ENCODE measurements around the gene RAP1GDS1.
"Not testable (repeated sequence)": the region's sequence is repeated elsewhere in the genome, so short reads cannot be mapped to it uniquely, and the experiment has no call there.

Gene RAP1GDS1

DNA sequence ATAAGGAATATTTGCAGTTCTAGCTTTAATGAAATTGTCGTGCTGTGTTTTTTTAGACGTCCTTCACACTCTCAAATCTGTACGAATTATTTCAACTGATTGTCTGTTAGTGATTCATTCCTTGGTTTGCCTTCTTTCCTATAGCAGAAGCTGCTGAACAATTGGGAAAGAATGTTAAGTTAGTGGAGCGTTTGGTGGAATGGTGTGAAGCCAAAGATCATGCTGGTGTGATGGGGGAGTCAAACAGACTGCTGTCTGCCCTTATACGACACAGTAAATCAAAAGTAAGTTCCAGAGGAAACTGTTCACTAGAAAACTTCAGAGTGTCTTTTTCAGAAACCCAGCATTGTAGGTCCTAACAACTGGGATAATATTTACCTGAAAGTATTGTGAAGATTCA lies 159.9 kb downstream of the RAP1GDS1 start:
- TF ChIP-seq POLR2A (IDR thresholded peaks at IDR 0.05; ENCODE audit: low read depth, low read length): no peak
- no peak for TF ChIP-seq TAF1 (IDR thresholded peaks at IDR 0.05; ENCODE audit: borderline replicate concordance, low read depth, low read length)
- TF ChIP-seq POLR2AphosphoS5 (IDR thresholded peaks at IDR 0.05; ENCODE audit: low read depth, low read length): no peak
- no peak for DNase-seq (ENCODE audit: insufficient read length)
- no peak for FAIRE-seq

- FAIRE-seq (no peak), DNase-seq (ENCODE audit: insufficient read length) (no peak)
- TF ChIP-seq POLR2A (IDR thresholded peaks at IDR 0.05; ENCODE audit: low read depth, low read length): no peak
- no peak for TF ChIP-seq POLR2AphosphoS5 (IDR thresholded peaks at IDR 0.05; ENCODE audit: low read depth, low read length)
- TF ChIP-seq TAF1 (IDR thresholded peaks at IDR 0.05; ENCODE audit: borderline replicate concordance, low read depth, low read length): no peak
Observed at GRCh38 chr4:98423009-98423408, 161.8 kb downstream of the RAP1GDS1 start.

DNA sequence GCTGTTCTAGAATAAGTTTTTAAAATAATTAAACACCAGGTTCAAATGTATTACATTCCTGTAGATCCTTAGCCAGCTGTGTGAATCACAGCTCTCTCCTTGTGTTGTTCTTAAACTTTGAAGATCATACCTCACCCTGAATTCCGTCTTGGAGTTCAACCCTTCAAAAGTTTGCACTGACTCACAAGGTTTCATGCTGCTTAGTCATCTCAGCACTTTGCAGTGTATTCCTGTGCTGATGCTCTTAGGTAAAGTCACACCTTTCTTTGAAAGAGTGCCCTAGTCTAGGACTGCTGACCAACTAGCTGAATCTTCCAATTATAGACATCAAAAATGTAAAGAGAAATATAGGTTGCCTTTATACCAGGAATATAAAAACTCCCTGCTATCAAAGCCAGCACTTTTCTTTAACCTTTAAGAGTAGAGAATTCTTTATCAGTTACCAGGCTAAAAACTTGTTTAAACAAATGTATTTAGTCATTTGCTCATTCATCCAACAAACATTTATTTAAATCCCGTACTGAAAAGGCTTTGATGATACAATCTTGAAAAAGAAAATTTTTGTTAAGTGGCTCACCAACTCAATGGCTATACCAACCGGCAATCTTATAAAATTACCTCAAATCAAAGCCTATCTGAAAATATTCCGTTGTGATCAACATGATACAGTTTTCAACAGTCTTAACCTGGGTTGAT lies 169.7 kb downstream of the RAP1GDS1 start:
- DNase-seq (ENCODE audit: insufficient read length) (no peak), FAIRE-seq (no peak)
- TF ChIP-seq POLR2A (IDR thresholded peaks at IDR 0.05; ENCODE audit: low read depth, low read length) (no peak), POLR2AphosphoS5 (IDR thresholded peaks at IDR 0.05; ENCODE audit: low read depth, low read length) (no peak), TAF1 (IDR thresholded peaks at IDR 0.05; ENCODE audit: borderline replicate concordance, low read depth, low read length) (no peak)

GRCh38 chr4:98433691-98434090 lies 172.5 kb downstream of the RAP1GDS1 start:
- TF ChIP-seq POLR2A (IDR thresholded peaks at IDR 0.05; ENCODE audit: low read depth, low read length) (no peak), TAF1 (IDR thresholded peaks at IDR 0.05; ENCODE audit: borderline replicate concordance, low read depth, low read length) (no peak), POLR2AphosphoS5 (IDR thresholded peaks at IDR 0.05; ENCODE audit: low read depth, low read length) (no peak)
- FAIRE-seq: no peak

DNA sequence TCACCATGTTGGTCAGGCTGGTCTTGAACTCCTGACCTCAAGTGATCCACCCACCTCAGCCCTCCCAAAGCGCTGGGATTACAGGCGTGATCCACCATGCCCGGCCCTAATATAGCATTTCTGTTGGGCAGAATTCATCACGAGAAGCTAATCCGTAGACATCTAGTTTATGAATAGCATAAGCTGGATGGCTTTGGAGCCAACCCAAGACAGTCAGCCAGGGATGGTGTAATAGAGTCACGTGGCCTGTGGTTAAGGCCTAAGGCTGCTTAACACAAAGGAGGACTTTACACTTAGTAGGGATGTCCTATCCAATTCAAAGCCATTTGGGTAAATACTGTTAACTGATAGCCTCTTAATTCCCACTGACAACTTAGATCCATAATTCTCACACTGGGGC lies 173.6 kb downstream of the RAP1GDS1 start:
- TF ChIP-seq TAF1 (IDR thresholded peaks at IDR 0.05; ENCODE audit: borderline replicate concordance, low read depth, low read length) (no peak), POLR2A (IDR thresholded peaks at IDR 0.05; ENCODE audit: low read depth, low read length) (no peak), POLR2AphosphoS5 (IDR thresholded peaks at IDR 0.05; ENCODE audit: low read depth, low read length) (no peak)
- no peak for FAIRE-seq
- no peak for DNase-seq (ENCODE audit: insufficient read length)

More at GRCh38 chr4:98433691-98434090, 172.5 kb downstream of the RAP1GDS1 start:
- DNase-seq (ENCODE audit: insufficient read length): no peak

- no peak for FAIRE-seq
- TF ChIP-seq TAF1 (IDR thresholded peaks at IDR 0.05; ENCODE audit: borderline replicate concordance, low read depth, low read length) (no peak), POLR2AphosphoS5 (IDR thresholded peaks at IDR 0.05; ENCODE audit: low read depth, low read length) (no peak), POLR2A (IDR thresholded peaks at IDR 0.05; ENCODE audit: low read depth, low read length) (no peak)
- DNase-seq (ENCODE audit: insufficient read length): no peak
Observed at GRCh38 chr4:98444371-98444770, 183.2 kb downstream of the RAP1GDS1 start.

DNA sequence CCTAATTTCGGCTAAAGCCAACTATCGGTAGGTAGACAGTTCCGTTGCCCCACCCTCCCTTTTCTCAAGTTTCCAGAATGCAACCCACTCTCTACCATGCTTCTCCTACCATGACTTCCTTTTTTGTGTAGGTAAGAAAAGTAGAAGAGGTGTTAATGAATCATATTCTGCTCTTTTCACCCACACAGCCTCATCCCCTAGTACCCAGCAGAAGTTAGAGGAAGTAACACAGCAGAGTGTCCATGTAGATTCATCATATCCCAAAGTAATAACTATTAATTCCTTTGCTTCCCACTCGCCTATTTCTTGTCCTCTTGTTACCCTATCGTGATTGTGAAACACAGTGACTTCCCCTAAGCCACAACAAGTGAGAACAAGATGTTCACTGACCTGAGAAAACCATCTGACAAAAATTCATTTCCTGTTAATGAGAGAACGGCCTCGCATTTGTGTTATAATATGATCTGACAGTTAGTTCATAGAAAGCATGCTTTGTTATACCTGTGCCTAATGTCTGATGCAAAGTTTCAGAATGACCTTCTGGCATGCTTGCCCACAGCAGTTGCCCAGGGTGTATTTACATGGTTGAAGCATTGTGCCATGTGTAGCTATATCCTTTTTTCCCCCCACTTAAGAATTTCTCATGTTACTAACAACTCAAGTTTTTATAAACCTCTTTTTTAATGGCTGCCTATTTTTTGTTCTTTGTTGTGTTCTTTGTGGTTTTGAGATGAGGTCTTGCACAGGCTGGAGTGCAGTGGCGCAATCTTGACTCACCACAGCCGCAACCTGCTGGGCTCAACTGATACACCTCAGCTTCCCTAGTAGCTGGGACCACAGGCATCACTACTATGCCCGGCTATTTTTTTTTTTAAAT lies 185.6 kb downstream of the RAP1GDS1 start:
- DNase-seq (ENCODE audit: insufficient read length) (no peak), FAIRE-seq (peak; percentile 86)
- TF ChIP-seq POLR2A (IDR thresholded peaks at IDR 0.05; ENCODE audit: low read depth, low read length): no peak
- no peak for TF ChIP-seq POLR2AphosphoS5 (IDR thresholded peaks at IDR 0.05; ENCODE audit: low read depth, low read length)
- no peak for TF ChIP-seq TAF1 (IDR thresholded peaks at IDR 0.05; ENCODE audit: borderline replicate concordance, low read depth, low read length)

DNA sequence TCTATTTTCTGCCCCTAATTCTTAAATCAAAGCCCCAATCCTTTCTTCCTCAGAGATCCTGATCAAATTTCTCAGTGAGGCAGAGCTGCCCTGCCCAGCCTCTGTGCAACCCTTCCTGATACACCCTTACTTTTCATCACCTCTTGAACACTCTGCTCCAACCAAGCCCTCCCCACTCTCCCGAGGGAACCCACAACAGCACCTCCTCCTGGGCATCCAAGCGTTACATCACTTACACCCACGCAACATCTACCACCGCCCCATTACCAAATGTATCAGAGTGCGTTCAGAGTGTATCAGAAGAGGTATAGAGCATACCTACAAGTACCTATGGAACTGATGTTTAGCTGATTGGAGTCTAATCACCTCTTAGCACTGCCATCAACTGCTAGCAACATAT lies 186.5 kb downstream of the RAP1GDS1 start:
- no peak for FAIRE-seq
- no peak for TF ChIP-seq POLR2AphosphoS5 (IDR thresholded peaks at IDR 0.05; ENCODE audit: low read depth, low read length)
- no peak for TF ChIP-seq TAF1 (IDR thresholded peaks at IDR 0.05; ENCODE audit: borderline replicate concordance, low read depth, low read length)
- TF ChIP-seq POLR2A (IDR thresholded peaks at IDR 0.05; ENCODE audit: low read depth, low read length): no peak
- no peak for DNase-seq (ENCODE audit: insufficient read length)

DNA sequence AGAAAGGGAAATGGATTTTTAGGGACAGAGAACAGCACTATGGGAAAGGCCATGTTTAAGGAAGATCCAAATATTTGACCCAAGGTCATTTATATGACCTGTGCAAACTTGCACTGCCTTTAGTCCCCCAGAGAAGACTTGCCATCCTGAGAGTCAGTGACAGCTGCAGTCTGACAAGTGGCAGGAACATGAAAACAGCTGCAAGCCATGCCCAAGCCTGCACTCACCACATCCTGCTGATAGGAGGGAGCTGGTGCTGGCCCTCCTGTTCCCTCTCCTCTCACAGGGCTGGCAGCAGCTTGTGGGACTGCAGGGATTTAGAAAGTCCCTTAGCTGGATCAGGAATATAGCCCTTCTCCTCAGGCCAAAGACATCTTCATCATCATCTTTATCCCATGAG lies 187.7 kb downstream of the RAP1GDS1 start:
- TF ChIP-seq TAF1 (IDR thresholded peaks at IDR 0.05; ENCODE audit: borderline replicate concordance, low read depth, low read length) (no peak), POLR2A (IDR thresholded peaks at IDR 0.05; ENCODE audit: low read depth, low read length) (no peak), POLR2AphosphoS5 (IDR thresholded peaks at IDR 0.05; ENCODE audit: low read depth, low read length) (no peak)

DNA sequence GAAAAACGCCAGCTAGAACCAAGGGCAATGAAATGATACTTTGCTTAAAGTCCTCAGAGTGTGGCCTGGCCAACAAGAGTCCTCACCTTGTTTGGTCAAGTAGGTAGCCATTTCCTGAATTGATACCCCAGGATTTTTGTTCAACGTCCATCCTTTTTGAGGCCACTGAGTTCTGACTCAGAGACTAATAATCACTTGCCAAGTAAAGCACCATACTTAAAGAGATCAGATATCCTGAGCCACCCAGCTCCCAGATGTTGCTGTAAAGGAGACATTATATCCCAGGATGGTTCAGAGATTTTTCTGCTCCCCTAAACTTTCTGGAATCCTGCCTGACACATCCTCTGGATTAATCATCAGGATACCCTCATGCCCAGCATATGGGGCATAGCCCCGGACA lies 190.9 kb downstream of the RAP1GDS1 start:
- no peak for FAIRE-seq
- TF ChIP-seq TAF1 (IDR thresholded peaks at IDR 0.05; ENCODE audit: borderline replicate concordance, low read depth, low read length): no peak
- DNase-seq (ENCODE audit: insufficient read length): no peak

More for the DNA sequence above, 187.7 kb downstream of the RAP1GDS1 start:
- FAIRE-seq (no peak), DNase-seq (ENCODE audit: insufficient read length) (no peak)

DNA sequence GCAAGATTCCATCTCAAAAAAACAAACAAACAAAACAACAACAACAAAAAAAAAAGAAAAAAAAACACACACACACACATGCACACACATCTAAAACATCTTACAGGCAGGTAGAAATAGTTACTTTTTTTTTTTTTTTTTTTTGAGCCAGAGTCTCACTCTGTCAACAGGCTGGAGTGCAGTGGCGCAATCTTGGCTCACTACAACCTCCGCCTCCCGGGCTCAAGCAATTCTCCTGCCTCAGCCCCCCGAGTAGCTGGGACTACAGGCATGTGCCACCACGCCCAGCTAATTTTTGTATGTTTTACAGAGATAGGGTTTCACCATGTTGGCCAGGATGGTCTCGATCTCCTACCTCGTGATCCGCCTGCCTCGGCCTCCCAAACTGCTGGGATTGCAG lies 196.2 kb downstream of the RAP1GDS1 start:
- not testable (repeated sequence) for FAIRE-seq; DNase-seq (ENCODE audit: insufficient read length)

DNA sequence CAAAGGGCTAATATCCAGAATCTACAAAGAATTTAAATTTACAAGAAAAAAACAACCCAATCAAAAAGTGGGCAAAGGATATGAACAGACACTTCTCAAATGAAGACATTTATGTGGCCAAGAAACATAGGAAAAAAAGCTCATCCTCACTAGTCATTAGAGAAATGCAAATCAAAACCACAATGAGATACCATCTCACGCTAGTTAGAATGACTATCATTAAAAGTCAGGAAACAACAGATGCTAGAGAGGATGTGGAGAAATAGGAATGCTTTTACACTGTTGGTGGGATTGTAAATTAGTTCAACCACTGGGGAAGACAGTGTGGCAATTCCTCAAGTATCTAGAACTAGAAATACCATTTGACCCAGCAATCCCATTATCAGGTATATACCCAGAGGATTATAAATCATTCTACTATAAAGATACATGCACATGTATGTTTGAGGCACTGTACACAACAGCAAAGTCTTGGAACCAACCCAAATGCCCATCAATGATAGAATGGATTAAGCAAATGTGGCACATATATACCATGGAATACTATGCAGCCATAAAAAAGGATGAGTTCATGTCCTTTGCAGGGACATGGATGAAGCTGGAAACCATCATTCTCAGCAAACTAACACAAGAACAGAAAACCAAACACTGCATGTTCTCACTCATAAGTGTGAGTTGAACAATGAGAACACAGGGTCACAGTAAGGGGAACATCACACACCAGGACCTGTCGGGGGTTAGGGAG lies 200.1 kb downstream of the RAP1GDS1 start:
- DNase-seq (ENCODE audit: insufficient read length); FAIRE-seq: not testable (repeated sequence)

All from GM12892 (cell line).